OCI-LY7 (cell line): Measurements from ENCODE around the gene NMBR. TPM values are rescaled to one million over a fixed set of nuclear protein-coding genes. Genes with fewer than 3 reads are reported as not detected.
"Not testable (repeated sequence)": the region's sequence is repeated elsewhere in the genome, so short reads cannot be mapped to it uniquely, and the experiment has no call there.

ENCODE experiments used
- BruUV-seq: library from RNA; stranded (reverse); fragments of 400-500 nt; replicated peaks from 2 replicates; lab custom pipeline; 2021; lab: Mats Ljungman, UMichigan
- CTCF ChIA-PET: fragments of 300-600 bp; sonication (Branson Sonifier 250); formaldehyde crosslinking; loops from one replicate; lab custom pipeline; 2022; ENCODE audit warnings: antibody characterized with exemption; ENCODE audit not compliant: unreplicated experiment; lab: Charles Lee
- POLR2A ChIA-PET: fragments of 300-600 bp; sonication (Branson Sonifier 250); formaldehyde crosslinking; loops from one replicate; lab custom pipeline; 2022; ENCODE audit warnings: antibody characterized with exemption; lab: Charles Lee
- DNase-seq: peaks from one replicate; pipeline ENCODE4 v3.0.0-alpha.2; 2015; ENCODE audit warnings: low spot score
- H2AFZ ChIP-seq: fragments of 200-600 bp; sonication (generic), shearing (Covaris generic); 2 replicates; pipeline ENCODE4 v1.6.1; 2014; ENCODE audit warnings: mild to moderate bottlenecking, antibody characterized with exemption, low read length, moderate library complexity
- H3K27ac ChIP-seq: fragments of 200-600 bp; sonication (generic); 2 replicates; pipeline ENCODE4 v1.5.1; 2014; ENCODE audit warnings: mixed run types, low read depth, mild to moderate bottlenecking, moderate library complexity, low read length, inconsistent platforms; ENCODE audit not compliant: poor library complexity, severe bottlenecking
- H3K36me3 ChIP-seq: fragments of 200-600 bp; sonication (generic); 2 replicates; pipeline ENCODE4 v1.6.1; 2014; ENCODE audit warnings: mild to moderate bottlenecking, antibody characterized with exemption, low read length, moderate library complexity, mixed read lengths; ENCODE audit not compliant: insufficient read depth
- H3K4me1 ChIP-seq: fragments of 200-600 bp; sonication (generic); 2 replicates; pipeline ENCODE4 v1.5.1; 2014; ENCODE audit warnings: mild to moderate bottlenecking, low read length; ENCODE audit not compliant: insufficient read depth, poor library complexity, severe bottlenecking
- H3K4me2 ChIP-seq: fragments of 200-600 bp; sonication (generic); 2 replicates; pipeline ENCODE4 v1.6.1; 2014; ENCODE audit warnings: mild to moderate bottlenecking, low read length
- H3K4me3 ChIP-seq: fragments of 200-600 bp; sonication (generic); 2 replicates; pipeline ENCODE4 v1.5.1; 2014; ENCODE audit warnings: mild to moderate bottlenecking, low read depth, low read length; ENCODE audit not compliant: poor library complexity, severe bottlenecking
- H3K79me2 ChIP-seq: fragments of 200-600 bp; sonication (generic); 2 replicates; pipeline ENCODE4 v1.6.1; 2016; ENCODE audit warnings: low read depth, mild to moderate bottlenecking, low read length, moderate library complexity, mixed read lengths; ENCODE audit not compliant: insufficient read depth
- H3K9me2 ChIP-seq: fragments of 200-600 bp; sonication (generic); 2 replicates; pipeline ENCODE4 v1.6.1; 2016; ENCODE audit warnings: mild to moderate bottlenecking, low read length, mixed read lengths; ENCODE audit not compliant: insufficient read depth
- H3K9me3 ChIP-seq: fragments of 200-600 bp; sonication (generic); 2 replicates; pipeline ENCODE4 v1.6.1; 2014; ENCODE audit warnings: mild to moderate bottlenecking, mixed run types, low read length, mixed read lengths
- H4K20me1 ChIP-seq: fragments of 200-600 bp; sonication (generic); 2 replicates; pipeline ENCODE4 v1.6.1; 2014; ENCODE audit warnings: mild to moderate bottlenecking, antibody characterized with exemption, low read length, moderate library complexity, mixed read lengths; ENCODE audit not compliant: insufficient read depth
- CTCF ChIP-seq: fragments of 200-600 bp; sonication (generic); conservative IDR thresholded peaks from 2 replicates; pipeline ENCODE4 v1.5.1; 2014; ENCODE audit warnings: mild to moderate bottlenecking, antibody characterized with exemption, low read length, moderate library complexity, mixed read lengths
- EZH2phosphoT487 ChIP-seq: fragments of 200-600 bp; sonication (generic); IDR thresholded peaks from 2 replicates; pipeline ENCODE4 v1.6.1; 2018; ENCODE audit warnings: low read depth, borderline replicate concordance, mild to moderate bottlenecking, mixed run types, antibody characterized with exemption, low read length, moderate library complexity, mixed read lengths
- intact Hi-C: fragments of 100-400 bp; cut with micrococcal nuclease; formaldehyde crosslinking; loops from one replicate; pipeline ENCODE4 v1.10.0; 2022; ENCODE audit not compliant: unreplicated experiment
- total RNA-seq, 2 experiments: library from RNA; depleted of rRNA in 1 of 2; stranded (reverse); fragments of >200 nt in 1 of 2; shearing (Covaris generic) in 1 of 2; gene quantifications; 2 replicates each; pipeline ENCODE4 v1.2.3, GENCODE V29; 2014 to 2022

NMBR gene
- total RNA-seq, 2 experiments from 2014 or later: not detected

- peaks cover 32% of the 10 kb centered on the region for H4K20me1 ChIP-seq
- DNase-seq, H3K9me2 ChIP-seq, intact Hi-C loops, H3K4me2 ChIP-seq, H3K4me3 ChIP-seq, H2AFZ ChIP-seq, BruUV-seq, H3K27ac ChIP-seq, H3K9me3 ChIP-seq: not testable (repeated sequence)
- TF ChIP-seq CTCF: peak; percentile 29
- ChIA-PET POLR2A (interaction anchor here (0.5 to 2.9 kb wide), 6 partner anchors 9 to 107 kb away, joined by 3 to 15 read pairs (median 3); partner anchors contain the start of genes NMBR and VTA1), CTCF (interaction anchor here (1.0 to 1.9 kb wide), 2 partner anchors 9 to 17 kb away, joined by 4 read pairs; no protein-coding TSS in a partner anchor)
- H3K79me2 ChIP-seq: peaks cover 96% of the 10 kb centered on the region
- H3K36me3 ChIP-seq: peaks cover 26% of the 10 kb centered on the region
- peaks cover 16% of the 10 kb centered on the region for H3K4me1 ChIP-seq
Observed at GRCh38 chr6:142156758-142157068, 9.8 kb upstream of the NMBR start.

- peak; percentile 59 for DNase-seq
- H3K27ac ChIP-seq: peak overlapping the region; percentile 50
- peaks cover 26% of the 10 kb centered on the region for H3K36me3 ChIP-seq
- peak overlapping the region; percentile 38 for H3K4me3 ChIP-seq
- peak; percentile 79 for TF ChIP-seq CTCF
- TF ChIP-seq EZH2phosphoT487: no peak
- peaks cover 16% of the 10 kb centered on the region for H3K4me1 ChIP-seq
- BruUV-seq: no TSS peak
- no peaks in the 10 kb centered on the region for H3K9me2 ChIP-seq
- H4K20me1 ChIP-seq: peaks cover 32% of the 10 kb centered on the region
- intact Hi-C loops: no loop called here
- ChIA-PET POLR2A (interaction anchor here (0.5 to 2.9 kb wide), 8 partner anchors 8 to 579 kb away, joined by 3 to 15 read pairs (median 3); partner anchors contain the start of genes NMBR and VTA1), CTCF (interaction anchor here (1.0 to 1.9 kb wide), 2 partner anchors 8 to 17 kb away, joined by 4 read pairs; no protein-coding TSS in a partner anchor)
- H3K4me2 ChIP-seq: peak overlapping the region; percentile 75
- no peak overlapping the region for H2AFZ ChIP-seq
- H3K9me3 ChIP-seq: no peaks in the 10 kb centered on the region
- peaks cover 96% of the 10 kb centered on the region for H3K79me2 ChIP-seq
Observed at GRCh38 chr6:142155895-142156757, 9.2 kb upstream of the NMBR start.

GRCh38 chr6:142155091-142155490 lies 8.2 kb upstream of the NMBR start:
- Histone ChIP-seq H2AFZ (no peak overlapping the region), H3K9me2 (no peaks in the 10 kb centered on the region), H3K4me1 (peaks cover 16% of the 10 kb centered on the region), H3K4me2 (peak overlapping the region; percentile 75; the same call in 1 of the 2 replicates), H4K20me1 (peaks cover 29% of the 10 kb centered on the region), H3K4me3 (no peak overlapping the region), H3K9me3 (no peaks in the 10 kb centered on the region), H3K36me3 (peaks cover 25% of the 10 kb centered on the region), H3K79me2 (peaks cover 96% of the 10 kb centered on the region), H3K27ac (no peak overlapping the region)
- intact Hi-C loops: no loop called here
- DNase-seq: no peak
- TF ChIP-seq CTCF: no peak
- no peak for TF ChIP-seq EZH2phosphoT487
- no TSS peak for BruUV-seq
- POLR2A ChIA-PET: interaction anchor here (0.5 to 2.9 kb wide), 8 partner anchors 8 to 578 kb away, joined by 3 to 15 read pairs (median 4); partner anchors contain the start of genes NMBR and VTA1
- CTCF ChIA-PET: interaction anchor here (1.9 kb wide), 1 partner anchor 7 kb away, joined by 4 read pairs; no protein-coding TSS in a partner anchor
